HG03457 (cell line): ENCODE data around the gene GUCY1A2.
"Not testable (repeated sequence)": the region's sequence is repeated elsewhere in the genome, so short reads cannot be mapped to it uniquely, and the experiment has no call there.

Experiments used
- ATAC-seq: cut with Tn5 transposase; IDR thresholded peaks from one replicate; pipeline ENCODE4 v1.9.1; 2021; ENCODE audit warnings: moderate number of reproducible peaks; ENCODE audit not compliant: unreplicated experiment

Gene GUCY1A2

DNA sequence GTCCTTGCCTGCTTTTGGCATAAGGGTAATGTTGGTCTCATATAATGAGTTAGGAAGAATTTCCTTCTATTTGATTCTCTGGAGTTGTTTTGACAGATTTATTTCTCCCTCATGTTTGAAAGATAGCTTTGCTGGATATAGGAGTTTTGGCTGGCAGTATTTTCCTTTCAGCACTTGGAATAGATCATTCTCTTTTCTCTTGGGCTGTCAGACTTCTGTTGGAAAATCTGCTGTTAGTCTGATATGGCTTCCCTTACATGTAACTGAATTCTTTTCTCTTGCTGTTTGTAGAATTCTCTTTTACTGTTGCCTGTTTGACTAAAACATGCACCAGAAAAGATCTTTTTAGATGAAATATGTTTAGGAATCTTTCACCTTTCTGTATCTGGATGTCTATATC, 165.5 kb downstream of the GUCY1A2 start:
- no peak for ATAC-seq

DNA sequence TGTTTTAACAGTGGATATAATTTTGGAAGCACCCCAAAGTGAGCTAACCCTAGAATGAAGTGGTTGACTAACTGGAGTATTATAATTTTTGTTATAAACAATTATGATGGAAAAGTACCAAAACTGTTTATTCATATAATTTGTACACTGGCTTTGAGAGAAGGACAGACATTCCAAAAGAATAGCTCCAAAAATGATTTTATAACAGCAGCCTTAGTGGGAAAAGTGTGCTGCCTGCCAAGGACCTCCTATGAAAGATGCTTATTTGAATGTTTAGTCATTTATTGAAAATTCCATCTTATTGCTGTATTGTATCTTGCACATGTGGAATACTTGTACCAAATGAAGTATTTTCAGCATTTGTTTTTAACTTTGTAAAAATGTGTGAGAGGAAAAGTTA, 169.8 kb downstream of the GUCY1A2 start:
- no peak for ATAC-seq

DNA sequence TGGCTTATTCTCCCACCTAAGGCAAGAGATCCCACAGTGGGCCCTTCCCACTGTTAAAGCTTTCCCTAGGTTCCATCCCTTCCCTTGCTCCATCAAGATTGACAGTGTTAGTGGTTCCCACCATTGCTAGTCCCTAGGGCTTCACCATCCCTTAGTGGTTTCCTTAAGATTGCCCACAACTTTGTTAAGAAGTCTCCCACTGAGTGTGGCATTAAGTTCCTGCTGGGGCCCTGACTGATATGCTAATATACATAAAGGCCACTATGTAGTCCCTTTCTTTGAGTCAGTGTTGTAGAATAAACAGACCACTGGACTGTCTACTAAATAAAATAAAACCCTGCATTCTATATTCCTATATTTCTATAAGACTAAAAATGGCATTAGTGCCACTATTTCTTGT, 176.1 kb downstream of the GUCY1A2 start:
- ATAC-seq, result no peak

DNA sequence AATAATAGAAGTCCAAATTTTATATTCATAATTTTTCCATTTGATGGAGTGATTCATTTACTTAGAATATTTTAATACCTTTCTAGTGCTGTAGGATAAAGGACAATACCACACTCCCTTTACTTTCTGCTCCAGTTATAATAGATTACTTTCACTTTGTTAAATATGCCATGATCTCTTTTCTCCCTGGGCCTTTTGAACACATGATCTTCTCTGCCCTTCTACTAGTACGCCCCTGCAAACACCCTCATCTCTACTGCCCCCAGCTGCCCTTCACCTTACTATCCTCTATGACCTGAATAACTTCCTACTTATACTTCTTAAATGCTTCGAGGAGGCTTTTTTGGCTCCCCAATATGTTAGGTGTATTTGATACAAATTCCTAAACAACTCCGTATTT, 177.3 kb downstream of the GUCY1A2 start:
- ATAC-seq, result no peak

DNA sequence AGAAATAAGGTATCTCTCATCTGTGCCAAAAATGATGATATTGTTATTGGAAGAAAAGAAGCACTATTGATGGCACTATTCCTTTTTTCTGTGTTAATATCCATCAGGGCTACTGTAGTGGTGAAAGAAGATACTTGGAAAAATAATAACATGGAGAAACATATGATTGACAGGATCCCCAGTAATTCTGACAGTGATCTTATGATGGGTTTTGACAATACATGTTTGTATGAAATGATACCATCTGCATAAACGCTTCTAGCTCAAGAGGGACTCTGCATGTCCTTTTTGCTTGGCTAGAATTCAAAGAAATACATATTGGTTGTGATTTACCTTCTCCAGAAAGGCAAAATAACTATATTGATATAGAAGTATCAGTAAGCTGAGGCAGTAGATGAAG, 178.1 kb downstream of the GUCY1A2 start:
- no peak for ATAC-seq

DNA sequence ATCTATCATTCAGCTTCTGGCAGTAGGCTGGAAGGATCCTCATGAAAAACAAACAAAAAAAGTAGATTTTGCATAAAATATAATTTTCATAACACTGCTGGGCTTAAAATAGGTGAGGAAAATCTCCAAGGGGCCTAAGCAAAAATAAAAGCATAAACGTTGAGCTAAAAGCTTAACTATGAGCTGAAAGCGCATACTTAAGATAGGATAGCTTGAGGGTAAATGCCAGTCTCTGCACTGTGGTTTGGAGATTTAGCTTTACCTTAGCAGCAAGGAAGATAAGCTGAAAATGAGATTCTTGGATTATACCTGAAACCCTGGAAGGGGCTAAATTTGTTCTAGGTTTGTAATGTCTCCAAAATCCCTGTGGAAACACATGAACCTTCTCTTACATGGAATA, 183.7 kb downstream of the GUCY1A2 start:
- ATAC-seq, result no peak

DNA sequence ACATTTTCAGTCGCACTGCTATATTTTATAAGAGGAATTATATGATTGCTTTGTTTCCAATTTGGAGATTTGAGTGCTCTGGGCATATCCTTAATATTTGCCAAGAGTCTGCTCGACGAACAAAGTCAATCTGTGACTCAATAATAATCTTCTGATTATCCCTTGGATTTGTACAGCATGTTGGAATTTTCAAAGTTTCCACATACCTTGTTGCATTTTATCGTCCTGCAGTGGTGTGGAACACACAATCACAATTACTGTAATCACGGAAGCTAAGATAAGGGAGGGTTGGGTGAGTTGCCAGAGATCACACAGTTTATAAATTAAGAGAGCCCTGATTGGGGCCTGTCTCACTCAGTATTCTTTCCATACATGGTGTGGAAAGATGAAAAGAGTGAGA, 189.3 kb downstream of the GUCY1A2 start:
- ATAC-seq, result no peak

DNA sequence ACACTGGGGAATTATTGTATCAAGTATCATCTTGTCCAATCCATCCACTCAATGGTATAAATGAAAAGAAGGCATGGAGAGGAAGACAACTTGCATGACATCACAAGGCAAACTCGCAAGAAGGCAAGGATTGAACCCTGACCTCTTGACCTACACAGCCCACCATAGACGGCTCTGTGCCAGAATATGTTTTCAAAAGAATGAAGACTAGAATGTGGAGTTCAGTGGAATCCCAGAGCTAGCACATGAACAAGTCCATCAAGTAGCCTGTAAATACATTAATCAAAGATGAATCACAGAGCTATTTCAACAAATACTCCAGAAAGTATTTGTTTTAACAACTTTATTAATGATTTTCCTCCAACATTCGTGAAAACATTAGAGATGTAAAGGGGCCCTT, 189.7 kb downstream of the GUCY1A2 start:
- ATAC-seq, result no peak

DNA sequence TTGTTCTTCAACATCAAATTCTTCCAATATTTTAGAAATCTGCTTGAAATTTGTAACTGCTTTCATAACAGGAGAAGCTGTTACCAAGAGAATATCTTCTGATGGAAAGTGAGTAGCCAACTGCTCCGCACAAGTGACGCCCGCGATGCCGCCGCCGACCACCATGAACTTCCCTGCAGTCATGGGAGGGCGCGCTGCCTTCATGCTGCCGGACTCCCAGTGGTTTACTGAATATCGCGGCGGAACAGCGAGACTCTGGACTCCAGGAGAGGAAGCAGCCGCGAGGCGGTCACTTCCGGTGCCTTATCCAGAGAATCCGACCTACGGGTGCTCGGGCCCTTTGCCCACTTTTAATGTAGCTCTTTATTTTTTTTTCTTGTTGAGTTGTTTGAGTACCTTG, 190.6 kb downstream of the GUCY1A2 start:
- no peak for ATAC-seq

DNA sequence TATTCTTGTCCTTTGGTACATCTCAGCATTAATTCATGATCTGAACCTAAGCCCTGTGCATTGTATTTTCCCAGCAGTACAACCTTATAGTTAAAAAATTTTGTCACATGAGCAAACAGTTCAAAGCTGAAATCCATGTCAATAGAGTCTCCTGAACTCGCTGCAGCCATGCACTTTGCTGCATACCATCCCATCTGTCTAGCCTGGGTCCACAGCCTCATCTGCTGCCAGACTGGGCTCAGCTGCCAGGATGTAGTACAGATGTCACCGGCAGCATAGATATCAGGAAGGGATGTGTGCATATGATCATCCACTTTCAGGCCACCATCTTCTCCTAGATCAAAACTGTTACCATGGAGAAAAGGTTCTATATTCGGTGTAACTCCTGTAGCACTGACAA, 191.7 kb downstream of the GUCY1A2 start:
- ATAC-seq, result not testable (repeated sequence)

DNA sequence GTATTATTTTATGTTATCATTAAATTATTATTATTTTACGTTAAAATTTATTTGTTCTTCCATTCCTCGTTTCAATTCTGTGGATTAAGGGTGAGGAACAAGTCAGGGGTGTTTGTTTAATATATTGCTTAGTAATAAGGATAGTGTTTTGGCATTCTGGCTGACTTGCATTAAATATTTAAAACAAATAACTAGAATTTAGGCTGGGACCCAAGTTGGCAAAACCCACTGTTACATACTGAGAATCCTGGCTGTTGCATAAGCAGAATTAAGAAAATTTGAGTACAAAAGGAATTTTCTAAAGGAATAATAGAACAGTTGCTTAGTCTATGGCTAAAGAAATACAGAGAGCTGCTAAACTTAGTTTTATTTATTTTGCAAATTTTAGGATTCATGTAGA, 196.4 kb downstream of the GUCY1A2 start:
- no peak for ATAC-seq

DNA sequence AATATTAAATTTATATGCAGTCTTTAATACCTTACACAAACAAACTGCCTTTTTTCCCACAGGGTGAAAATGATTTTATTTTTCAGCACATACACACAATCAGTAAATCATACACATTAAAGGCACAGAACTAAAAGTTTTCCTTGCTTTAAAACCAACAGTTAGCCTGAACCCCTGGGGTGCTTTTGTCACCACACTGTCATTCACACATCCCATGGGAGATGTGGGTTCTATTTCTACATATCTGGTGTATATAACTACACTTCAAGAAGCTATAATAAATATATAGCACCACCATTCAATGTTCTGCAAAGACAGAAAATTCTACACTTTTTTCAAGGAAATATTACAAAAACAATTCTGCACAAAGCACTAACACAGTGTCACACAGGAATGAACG, 197.0 kb downstream of the GUCY1A2 start:
- no peak for ATAC-seq

DNA sequence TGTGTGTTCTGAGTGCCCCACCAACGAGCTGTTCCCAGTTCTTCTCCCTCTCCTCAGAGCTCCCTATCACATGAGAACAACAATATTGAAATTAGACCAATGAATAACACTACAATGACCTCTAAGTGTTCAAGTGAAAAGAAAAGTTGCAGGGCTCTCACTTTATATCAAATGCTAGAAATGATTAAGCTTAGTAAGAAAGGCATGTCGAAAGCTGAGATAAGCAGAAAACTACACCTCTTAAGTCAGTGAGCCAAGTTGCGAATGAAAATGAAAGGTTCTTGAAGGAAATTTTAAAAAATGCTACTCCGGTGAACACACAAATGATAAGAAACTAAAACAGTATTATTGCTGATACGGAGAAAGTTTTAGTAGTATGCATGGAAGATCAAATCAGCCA, 199.8 kb downstream of the GUCY1A2 start:
- no peak for ATAC-seq

DNA sequence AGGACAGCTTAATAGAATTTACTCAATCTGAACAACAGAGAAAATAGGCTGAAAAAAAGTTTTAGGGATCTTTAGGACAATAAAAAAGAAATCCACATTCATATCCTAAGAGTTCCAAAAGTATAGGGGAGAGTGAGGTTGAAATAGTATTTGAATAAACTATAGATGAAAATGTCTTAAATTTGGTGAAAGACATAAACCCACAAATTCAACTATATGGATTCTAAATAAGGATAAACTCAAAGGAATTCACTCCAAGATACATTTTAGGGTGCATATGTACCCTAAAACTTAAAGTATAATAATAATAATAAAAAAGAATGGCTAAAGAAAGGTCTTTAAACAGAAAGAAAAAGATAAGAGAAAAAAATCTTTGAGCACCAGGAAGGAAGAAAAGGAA, 203.1 kb downstream of the GUCY1A2 start:
- ATAC-seq, result no peak

DNA sequence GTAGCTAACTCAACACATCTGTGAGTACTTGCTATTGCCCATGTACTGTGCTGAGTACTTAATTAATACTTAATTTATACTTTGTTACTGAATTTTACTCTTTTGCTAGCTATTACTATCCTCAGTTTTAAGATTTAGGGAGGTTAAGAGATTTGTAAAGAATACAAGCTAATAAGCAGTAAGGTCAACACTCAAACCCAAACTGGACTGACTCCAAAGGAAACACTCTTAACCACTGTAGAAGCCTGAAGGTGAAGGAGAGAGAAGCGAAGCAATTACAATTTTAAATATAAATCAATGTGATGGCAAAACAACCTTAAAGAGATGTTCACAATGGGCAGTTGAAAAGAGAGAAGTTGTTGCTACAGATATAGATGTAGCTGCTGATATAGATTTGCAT, 204.5 kb downstream of the GUCY1A2 start:
- ATAC-seq, result no peak

DNA sequence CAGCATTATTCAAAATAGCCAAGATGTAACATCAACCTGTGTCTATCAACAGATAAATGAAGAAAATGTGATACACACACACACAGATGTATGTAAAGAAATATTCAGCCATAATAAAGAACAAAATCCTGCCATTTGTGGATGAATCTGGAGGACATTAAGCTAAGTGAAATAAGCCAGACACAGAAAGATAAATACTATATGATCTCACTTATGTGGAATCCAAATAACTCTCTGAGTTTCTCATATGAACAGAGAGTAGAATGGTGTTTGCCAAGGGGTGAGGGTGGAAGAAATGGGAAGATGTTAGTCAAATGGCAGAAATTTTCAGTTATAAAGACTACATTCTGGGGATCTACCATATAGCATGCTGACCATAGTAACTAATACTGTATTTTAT, 224.2 kb downstream of the GUCY1A2 start:
- no peak for ATAC-seq

DNA sequence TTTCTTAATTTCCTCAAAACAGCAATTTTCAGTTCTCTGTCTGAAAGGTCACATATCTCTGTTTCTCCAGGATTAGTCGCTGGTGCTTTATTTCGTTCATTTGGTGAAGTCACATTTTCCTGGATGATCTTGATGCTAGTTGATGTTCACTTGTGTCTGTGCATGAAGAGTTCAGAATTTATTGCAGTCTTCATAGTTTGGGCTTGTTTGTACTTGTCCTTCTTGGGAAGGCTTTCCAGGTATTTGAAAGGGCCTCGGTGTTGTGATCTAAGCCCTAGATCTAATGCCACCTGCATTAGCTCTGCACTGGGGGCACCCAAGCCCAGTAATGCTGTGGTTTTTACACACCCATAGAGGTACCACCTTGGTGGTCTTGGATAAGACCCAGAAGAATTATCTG, 228.9 kb downstream of the GUCY1A2 start:
- no peak for ATAC-seq

DNA sequence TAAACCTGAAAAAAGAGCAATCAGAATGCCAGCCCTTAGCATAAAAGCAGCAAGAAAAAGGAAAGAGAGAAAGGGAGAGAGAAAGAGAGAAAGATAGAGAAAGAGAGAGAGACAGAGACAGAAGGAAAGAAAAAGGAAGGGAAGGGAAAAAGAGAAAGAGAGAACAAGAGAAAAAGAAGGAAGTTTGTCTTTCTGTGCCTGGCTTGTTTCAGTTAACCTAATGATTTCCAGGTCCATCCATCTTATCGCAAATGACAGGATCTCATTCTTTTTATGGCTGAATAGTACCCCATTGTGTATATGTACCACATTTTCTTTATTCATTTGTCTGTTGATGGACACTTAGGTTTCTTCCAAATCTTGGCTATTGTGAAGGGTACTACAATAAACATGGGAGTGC, 230.8 kb downstream of the GUCY1A2 start:
- no peak for ATAC-seq

DNA sequence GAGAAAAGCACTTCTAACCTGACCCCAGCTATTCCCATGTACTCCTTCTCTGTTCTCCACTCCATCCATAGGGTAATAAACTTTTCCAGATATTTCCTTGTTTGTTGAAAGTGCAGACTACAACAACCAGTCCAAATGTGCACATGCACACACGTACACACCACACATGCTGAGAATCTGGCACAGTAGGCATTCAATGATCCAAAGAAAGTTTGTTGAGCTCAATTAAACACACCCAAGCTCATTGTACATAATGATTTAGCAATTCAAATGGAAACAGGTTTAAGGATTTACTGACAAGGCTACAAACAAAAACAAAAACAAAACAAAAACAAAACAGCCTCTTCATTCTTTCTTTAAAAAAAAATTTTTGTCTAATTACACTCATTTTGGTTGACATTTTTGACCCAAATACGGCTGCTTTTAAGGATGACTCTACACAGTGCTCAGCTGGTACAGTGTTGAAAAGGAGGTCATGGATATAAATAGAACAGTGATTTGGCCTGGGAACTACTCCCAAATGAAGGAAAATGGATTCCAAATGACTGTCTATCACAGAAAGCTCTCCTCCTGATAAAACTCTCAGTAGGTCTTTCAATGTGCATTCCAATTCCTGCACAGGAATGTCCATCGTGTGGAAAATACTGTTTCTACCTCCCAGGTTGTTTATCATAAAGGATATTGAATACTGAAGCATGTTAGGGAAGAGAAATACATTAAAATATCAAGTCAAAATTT, 232.2 kb downstream of the GUCY1A2 start:
- ATAC-seq, result no peak

DNA sequence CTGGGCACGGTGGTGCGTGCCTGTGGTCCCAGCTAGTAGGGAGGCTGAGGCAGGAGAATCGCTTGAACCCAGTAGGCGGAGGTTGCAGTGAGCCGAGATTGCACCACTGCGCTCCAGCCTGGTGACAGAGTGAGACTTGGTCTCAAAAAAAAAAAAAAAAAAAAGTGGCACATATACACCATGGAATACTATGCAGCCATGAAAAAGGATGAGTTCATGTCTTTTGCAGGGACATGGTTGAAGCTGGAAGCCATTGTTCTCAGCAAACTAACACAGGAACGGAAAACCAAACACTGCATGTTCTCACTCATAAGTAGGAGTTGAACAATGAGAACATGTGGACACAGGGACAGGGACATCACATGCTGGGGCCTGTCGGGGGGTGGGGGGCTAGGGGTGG, 241.0 kb downstream of the GUCY1A2 start:
- not testable (repeated sequence) for ATAC-seq

DNA sequence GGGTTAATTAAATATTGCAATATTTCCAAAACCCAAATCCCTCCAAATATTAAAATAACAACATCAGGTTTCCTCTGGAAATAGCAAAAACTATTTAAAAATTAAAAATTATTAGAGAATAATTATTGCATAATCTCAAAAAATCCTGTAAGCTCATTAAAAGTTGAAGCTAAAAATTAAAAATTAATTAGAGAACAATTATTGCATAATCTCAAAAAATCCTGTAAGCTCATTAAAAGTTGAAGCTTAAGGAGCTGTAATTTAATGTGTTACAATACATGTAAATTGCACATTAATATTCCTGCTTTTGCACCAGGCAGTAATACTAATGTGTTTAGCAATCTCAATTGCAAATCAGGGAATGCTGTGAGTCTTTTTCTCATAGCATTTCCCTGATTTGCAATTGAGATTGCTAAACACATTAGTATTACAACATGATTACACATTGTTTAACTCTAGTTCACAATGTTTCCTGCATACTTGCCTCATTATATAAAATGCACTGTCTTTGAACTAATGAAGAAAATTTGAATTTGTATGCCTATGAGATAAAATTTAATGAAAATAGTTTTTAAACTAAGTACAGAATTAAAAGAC, 247.7 kb downstream of the GUCY1A2 start:
- ATAC-seq, result no peak

DNA sequence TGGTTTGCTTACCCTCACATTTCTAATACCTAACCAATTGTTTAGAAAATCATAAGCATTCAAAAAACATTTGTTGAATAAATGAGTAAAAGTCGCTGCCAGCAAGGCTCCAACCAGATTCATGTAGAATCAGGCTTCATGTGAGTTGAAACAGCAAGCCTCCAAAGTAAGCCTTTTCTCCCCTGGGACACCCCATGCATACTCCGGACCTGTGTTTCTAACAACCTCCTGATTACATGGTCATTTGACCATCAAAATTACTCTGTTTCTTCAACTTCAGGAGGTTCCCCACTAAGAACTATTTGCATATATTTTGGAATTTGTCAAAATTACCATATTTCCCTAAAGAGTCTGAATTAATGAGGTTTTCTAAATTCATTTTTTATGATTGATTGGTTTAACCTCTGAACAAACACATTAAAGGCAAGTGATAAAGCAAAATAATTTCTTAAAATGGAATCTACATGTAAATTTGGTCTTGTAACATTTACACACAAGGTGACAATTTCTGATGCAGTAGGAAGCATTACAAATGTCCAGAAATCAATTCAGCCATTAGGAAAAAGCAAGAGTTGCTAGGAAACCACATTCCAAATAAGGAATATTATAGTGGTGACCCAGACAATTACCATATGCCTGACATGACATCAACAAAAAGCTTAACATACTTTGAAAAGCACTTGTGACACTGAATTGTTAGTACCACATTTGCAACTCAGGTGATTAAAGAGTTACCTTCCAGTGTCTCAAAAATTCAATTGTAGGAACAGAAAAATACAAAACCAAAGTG, 252.6 kb downstream of the GUCY1A2 start:
- no peak for ATAC-seq
